Fibroblast of mammary gland (primary cell): ENCODE measurements around the gene RAP1GAP2.

Source experiments
- DNase-seq: peaks from one replicate; pipeline ENCODE4 v3.0.0-alpha.2; 2010; ENCODE audit warnings: low read depth
- H3K4me3 ChIP-seq: 2 replicates; pipeline ENCODE4 v1.5.1; 2011; ENCODE audit warnings: low read depth, mild to moderate bottlenecking, low read length, moderate library complexity; ENCODE audit not compliant: control insufficient read depth
- CTCF ChIP-seq: conservative IDR thresholded peaks from 2 replicates; pipeline ENCODE4 v1.5.1; 2011; ENCODE audit warnings: low read depth, low read length, inconsistent platforms; ENCODE audit not compliant: control insufficient read depth, insufficient read depth

Gene RAP1GAP2

GRCh38 chr17:3002538-3003295 is 206.5 kb downstream of the RAP1GAP2 start:
- no peak for TF ChIP-seq CTCF
- H3K4me3 ChIP-seq: no peak overlapping the region
- no peak for DNase-seq

- no peak for TF ChIP-seq CTCF
- H3K4me3 ChIP-seq: peak overlapping the region; percentile 7
Measured at GRCh38 chr17:3003296-3004149, 207.3 kb downstream of the RAP1GAP2 start.

GRCh38 chr17:3004150-3004801 is 208.0 kb downstream of the RAP1GAP2 start:
- peak; percentile 98 for DNase-seq
- H3K4me3 ChIP-seq: peak overlapping the region; percentile 7

More at GRCh38 chr17:3003296-3004149, 207.3 kb downstream of the RAP1GAP2 start:
- no peak for DNase-seq

GRCh38 chr17:3004925-3005324 is 208.7 kb downstream of the RAP1GAP2 start:
- no peak overlapping the region for H3K4me3 ChIP-seq
- no peak for DNase-seq
- TF ChIP-seq CTCF: no peak

More at GRCh38 chr17:3004150-3004801, 208.0 kb downstream of the RAP1GAP2 start:
- no peak for TF ChIP-seq CTCF

GRCh38 chr17:3005696-3006095 is 209.5 kb downstream of the RAP1GAP2 start:
- no peak for TF ChIP-seq CTCF
- no peak for DNase-seq
- no peak overlapping the region for H3K4me3 ChIP-seq

- no peak for TF ChIP-seq CTCF
- no peak for DNase-seq
- H3K4me3 ChIP-seq: no peak overlapping the region
Measured at GRCh38 chr17:3006801-3007200, 210.6 kb downstream of the RAP1GAP2 start.
